ENCODE measurements around the gene ARHGDIB. TPM values are rescaled to one million over a fixed set of nuclear protein-coding genes. Genes with fewer than 3 reads are reported as not detected.
A peak's percentile ranks its signal among the peaks of the same experiment; 100 is the strongest.

The ARHGDIB gene
- total RNA-seq, 3 donors from 2014 or later (not counting 1 experiment from before 2014, with no cell fraction given) = 838 to 962 (median 929) TPM

- Histone ChIP-seq H3K27me3 (ENCODE audit: control insufficient read depth, insufficient read depth, low read length) (no peaks in the 10 kb centered on the region), H3K4me1 (ENCODE audit: control insufficient read depth, insufficient read depth, low read length) (no peaks in the 10 kb centered on the region), H3K4me3 (ENCODE audit: low read length) (no peak overlapping the region), H3K27ac (ENCODE audit: low read length) (no peak overlapping the region), H3K36me3 (ENCODE audit: control insufficient read depth, insufficient read depth, low read length) (peaks cover 69% of the 10 kb centered on the region), H3K9me3 (ENCODE audit: control insufficient read depth, insufficient read depth, low read length) (no peaks in the 10 kb centered on the region)
- H3K4me3 Mint-ChIP-seq = no peak overlapping the region
- no peaks in the 10 kb centered on the region for H3K27me3 Mint-ChIP-seq (ENCODE audit: low read depth in 2 of 2)
- no peak for ATAC-seq
- peaks cover under 1 to 3% of the 10 kb centered on the region in 2 donors for H3K4me1 Mint-ChIP-seq
- DNase-seq = no peak
- H3K36me3 Mint-ChIP-seq = no peaks in the 10 kb centered on the region
- WGBS (ENCODE audit: insufficient coverage) = 94% methylated on average over 4 of the region's 4 CpGs
- intact Hi-C loops (cut with micrococcal nuclease) = no loop called here
- H3K9me3 Mint-ChIP-seq = no peaks in the 10 kb centered on the region
- H3K27ac Mint-ChIP-seq = no peak overlapping the region
- TF ChIP-seq, protein P1, sequence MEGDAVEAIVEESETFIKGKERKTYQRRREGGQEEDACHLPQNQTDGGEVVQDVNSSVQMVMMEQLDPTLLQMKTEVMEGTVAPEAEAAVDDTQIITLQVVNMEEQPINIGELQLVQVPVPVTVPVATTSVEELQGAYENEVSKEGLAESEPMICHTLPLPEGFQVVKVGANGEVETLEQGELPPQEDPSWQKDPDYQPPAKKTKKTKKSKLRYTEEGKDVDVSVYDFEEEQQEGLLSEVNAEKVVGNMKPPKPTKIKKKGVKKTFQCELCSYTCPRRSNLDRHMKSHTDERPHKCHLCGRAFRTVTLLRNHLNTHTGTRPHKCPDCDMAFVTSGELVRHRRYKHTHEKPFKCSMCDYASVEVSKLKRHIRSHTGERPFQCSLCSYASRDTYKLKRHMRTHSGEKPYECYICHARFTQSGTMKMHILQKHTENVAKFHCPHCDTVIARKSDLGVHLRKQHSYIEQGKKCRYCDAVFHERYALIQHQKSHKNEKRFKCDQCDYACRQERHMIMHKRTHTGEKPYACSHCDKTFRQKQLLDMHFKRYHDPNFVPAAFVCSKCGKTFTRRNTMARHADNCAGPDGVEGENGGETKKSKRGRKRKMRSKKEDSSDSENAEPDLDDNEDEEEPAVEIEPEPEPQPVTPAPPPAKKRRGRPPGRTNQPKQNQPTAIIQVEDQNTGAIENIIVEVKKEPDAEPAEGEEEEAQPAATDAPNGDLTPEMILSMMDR (IDR thresholded peaks at IDR 0.05) = no peak
Measured at GRCh38 chr12:14931359-14931758, 30.0 kb downstream of the ARHGDIB start.

- ATAC-seq = no peak
- no peaks in the 10 kb centered on the region for H3K36me3 Mint-ChIP-seq
- H3K27ac ChIP-seq (ENCODE audit: low read length) = no peak overlapping the region
Measured at GRCh38 chr12:14930299-14930698, 31.1 kb downstream of the ARHGDIB start.

GRCh38 chr12:14928931-14929330 is 32.5 kb downstream of the ARHGDIB start:
- Histone ChIP-seq H3K4me3 (ENCODE audit: low read length) (no peak overlapping the region), H3K27me3 (ENCODE audit: control insufficient read depth, insufficient read depth, low read length) (no peaks in the 10 kb centered on the region), H3K9me3 (ENCODE audit: control insufficient read depth, insufficient read depth, low read length) (no peaks in the 10 kb centered on the region), H3K27ac (ENCODE audit: low read length) (no peak overlapping the region), H3K36me3 (ENCODE audit: control insufficient read depth, insufficient read depth, low read length) (peaks cover 54% of the 10 kb centered on the region), H3K4me1 (ENCODE audit: control insufficient read depth, insufficient read depth, low read length) (no peaks in the 10 kb centered on the region)
- H3K27me3 Mint-ChIP-seq (ENCODE audit: low read depth in 2 of 2) = no peaks in the 10 kb centered on the region
- intact Hi-C loops (cut with micrococcal nuclease) = no loop called here
- DNase-seq (no peak), ATAC-seq (no peak)
- H3K4me1 Mint-ChIP-seq = peaks cover 0 to 3% of the 10 kb centered on the region in 2 donors
- no peaks in the 10 kb centered on the region for H3K36me3 Mint-ChIP-seq
- TF ChIP-seq, protein P1 (IDR thresholded peaks at IDR 0.05) = no peak
- H3K9me3 Mint-ChIP-seq = no peaks in the 10 kb centered on the region
- H3K4me3 Mint-ChIP-seq = no peak overlapping the region
- 99% methylated on average over 4 of the region's 4 CpGs for WGBS (ENCODE audit: insufficient coverage)
- no peak overlapping the region for H3K27ac Mint-ChIP-seq

More at GRCh38 chr12:14930299-14930698, 31.1 kb downstream of the ARHGDIB start:
- Histone ChIP-seq H3K4me1 (ENCODE audit: control insufficient read depth, insufficient read depth, low read length) (no peaks in the 10 kb centered on the region), H3K9me3 (ENCODE audit: control insufficient read depth, insufficient read depth, low read length) (no peaks in the 10 kb centered on the region), H3K4me3 (ENCODE audit: low read length) (no peak overlapping the region), H3K36me3 (ENCODE audit: control insufficient read depth, insufficient read depth, low read length) (peaks cover 63% of the 10 kb centered on the region), H3K27me3 (ENCODE audit: control insufficient read depth, insufficient read depth, low read length) (no peaks in the 10 kb centered on the region)
- intact Hi-C loops (cut with micrococcal nuclease) = no loop called here
- TF ChIP-seq, protein P1 (IDR thresholded peaks at IDR 0.05) = no peak
- no peaks in the 10 kb centered on the region for H3K27me3 Mint-ChIP-seq (ENCODE audit: low read depth in 2 of 2)
- no peak for DNase-seq
- H3K27ac Mint-ChIP-seq = peak overlapping the region in 1 of 2 donors; percentile 30
- no peaks in the 10 kb centered on the region for H3K9me3 Mint-ChIP-seq
- no peak overlapping the region for H3K4me3 Mint-ChIP-seq
- H3K4me1 Mint-ChIP-seq = peaks cover 0 to 3% of the 10 kb centered on the region in 2 donors

GRCh38 chr12:14927267-14927666 is 34.1 kb downstream of the ARHGDIB start:
- no peaks in the 10 kb centered on the region for H3K4me1 ChIP-seq (ENCODE audit: control insufficient read depth, insufficient read depth, low read length)
- no peak overlapping the region for H3K27ac ChIP-seq (ENCODE audit: low read length)
- ATAC-seq (no peak), DNase-seq (no peak)
- TF ChIP-seq, protein P1 (IDR thresholded peaks at IDR 0.05) = no peak
- H3K4me3 ChIP-seq (ENCODE audit: low read length) = no peak overlapping the region
- H3K27ac Mint-ChIP-seq = peak overlapping the region in 1 of 2 donors; percentile 19
- H3K36me3 ChIP-seq (ENCODE audit: control insufficient read depth, insufficient read depth, low read length) = peaks cover 38% of the 10 kb centered on the region
- intact Hi-C loops (cut with micrococcal nuclease) = no loop called here
- H3K9me3 ChIP-seq (ENCODE audit: control insufficient read depth, insufficient read depth, low read length) = no peaks in the 10 kb centered on the region
- no peaks in the 10 kb centered on the region for H3K27me3 Mint-ChIP-seq (ENCODE audit: low read depth in 2 of 2)
- no peaks in the 10 kb centered on the region for H3K27me3 ChIP-seq (ENCODE audit: control insufficient read depth, insufficient read depth, low read length)
- WGBS (ENCODE audit: insufficient coverage) = 76% methylated on average over 1 of the region's 3 CpGs
- no peaks in the 10 kb centered on the region for H3K36me3 Mint-ChIP-seq
- H3K4me3 Mint-ChIP-seq = no peak overlapping the region
- no peaks in the 10 kb centered on the region for H3K4me1 Mint-ChIP-seq
- H3K9me3 Mint-ChIP-seq = no peaks in the 10 kb centered on the region

Measured in natural killer cell (primary cell).